A673 (cell line): ENCODE measurements around the gene SELENOF. TPM values are rescaled to one million over a fixed set of nuclear protein-coding genes. Genes with fewer than 3 reads are reported as not detected.

ENCODE experiments used
- BruUV-seq: library from RNA; stranded (reverse); fragments of 400-500 nt; replicated peaks from 2 replicates; lab custom pipeline; 2021; lab: Mats Ljungman, UMichigan
- CTCF ChIA-PET: fragments of 300-600 bp; sonication (Branson Sonifier 250); formaldehyde crosslinking; loops from one replicate; lab custom pipeline; 2022; ENCODE audit warnings: antibody characterized with exemption; lab: Charles Lee
- POLR2A ChIA-PET: fragments of 300-600 bp; sonication (Branson Sonifier 250); formaldehyde crosslinking; loops from one replicate; lab custom pipeline; 2022; ENCODE audit warnings: antibody characterized with exemption; ENCODE audit not compliant: low non-redundant PET; lab: Charles Lee
- DNase-seq: peaks from one replicate; pipeline ENCODE4 v3.0.0-alpha.2; 2015; ENCODE audit warnings: low spot score
- H3K27ac ChIP-seq: fragments of 200-600 bp; sonication (generic); 2 replicates; pipeline ENCODE4 v1.5.1; 2016; ENCODE audit warnings: mixed run types, low read depth, mild to moderate bottlenecking, mixed read lengths, antibody characterized with exemption, low read length; ENCODE audit not compliant: poor library complexity, severe bottlenecking
- H3K27me3 ChIP-seq: fragments of 200-600 bp; sonication (generic); replicated peaks from 2 replicates; pipeline ENCODE4 v1.6.1; 2017; ENCODE audit warnings: mixed run types, low read depth, mild to moderate bottlenecking, mixed read lengths, antibody characterized with exemption, low read length; ENCODE audit not compliant: insufficient read depth, poor library complexity
- H3K36me3 ChIP-seq: fragments of 200-600 bp; sonication (generic); 2 replicates; pipeline ENCODE4 v1.6.1; 2016; ENCODE audit warnings: mixed run types, mild to moderate bottlenecking, mixed read lengths, antibody characterized with exemption, low read length; ENCODE audit not compliant: insufficient read depth, poor library complexity, severe bottlenecking
- H3K4me1 ChIP-seq: fragments of 200-600 bp; sonication (generic); 2 replicates; pipeline ENCODE4 v1.6.1; 2017; ENCODE audit warnings: mixed run types, mild to moderate bottlenecking, mixed read lengths, antibody characterized with exemption, low read length; ENCODE audit not compliant: insufficient read depth, poor library complexity, severe bottlenecking
- H3K4me3 ChIP-seq: fragments of 200-600 bp; sonication (generic); 2 replicates; pipeline ENCODE4 v1.5.1; 2016; ENCODE audit warnings: low read depth, mixed run types, mild to moderate bottlenecking, mixed read lengths, low read length; ENCODE audit not compliant: poor library complexity, severe bottlenecking
- H3K9me3 ChIP-seq: fragments of 200-600 bp; sonication (generic); 2 replicates; pipeline ENCODE4 v1.6.1; 2016; ENCODE audit warnings: mixed run types, low read depth, mild to moderate bottlenecking, mixed read lengths, antibody characterized with exemption, low read length; ENCODE audit not compliant: poor library complexity, severe bottlenecking
- EZH2 ChIP-seq: fragments of 200-600 bp; sonication (generic); IDR thresholded peaks from 2 replicates; pipeline ENCODE4 v1.6.1; 2017; ENCODE audit warnings: borderline replicate concordance, low read depth, mild to moderate bottlenecking, mixed read lengths, antibody characterized with exemption, low read length; ENCODE audit not compliant: poor library complexity, severe bottlenecking
- intact Hi-C: fragments of 100-400 bp; cut with micrococcal nuclease; formaldehyde crosslinking; loops from one replicate; pipeline ENCODE4 v1.10.0; 2022; ENCODE audit not compliant: unreplicated experiment
- total RNA-seq: library from RNA; stranded (reverse); gene quantifications from 2 replicates; pipeline ENCODE4 v1.2.3, GENCODE V29; 2021
- TF ChIP-seq, protein P1 (sequence below): fragments of 300-800, 200-600 bp; sonication (generic); conservative IDR thresholded peaks from 2 replicates; pipeline ENCODE4 v1.5.1; 2017; ENCODE audit warnings: low read depth, mild to moderate bottlenecking, antibody characterized with exemption, low read length, moderate library complexity, mixed read lengths

SELENOF gene
- total RNA-seq, 1 experiment from 2014 or later, result 214 TPM

DNA sequence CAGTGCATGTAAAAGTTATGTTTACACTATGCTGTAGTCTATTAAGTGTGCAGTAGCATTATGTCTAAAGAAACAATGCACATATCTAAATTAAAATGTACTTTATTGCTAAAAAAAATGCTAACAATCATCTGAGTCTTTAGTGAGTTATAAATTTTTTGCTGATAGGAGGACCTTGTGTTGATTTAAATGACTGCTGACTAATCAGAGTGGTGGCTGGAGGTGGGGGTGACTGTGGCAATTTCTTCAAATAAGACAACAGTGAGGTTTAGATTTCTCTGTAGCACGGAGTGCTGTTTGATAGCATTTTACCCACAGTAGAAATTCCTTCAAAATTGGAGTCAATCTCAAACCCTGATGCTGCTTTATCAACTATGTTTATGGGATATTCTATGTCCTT lies 37.5 kb upstream of the SELENOF start:
- no TSS peak for BruUV-seq
- TF ChIP-seq, protein P1, sequence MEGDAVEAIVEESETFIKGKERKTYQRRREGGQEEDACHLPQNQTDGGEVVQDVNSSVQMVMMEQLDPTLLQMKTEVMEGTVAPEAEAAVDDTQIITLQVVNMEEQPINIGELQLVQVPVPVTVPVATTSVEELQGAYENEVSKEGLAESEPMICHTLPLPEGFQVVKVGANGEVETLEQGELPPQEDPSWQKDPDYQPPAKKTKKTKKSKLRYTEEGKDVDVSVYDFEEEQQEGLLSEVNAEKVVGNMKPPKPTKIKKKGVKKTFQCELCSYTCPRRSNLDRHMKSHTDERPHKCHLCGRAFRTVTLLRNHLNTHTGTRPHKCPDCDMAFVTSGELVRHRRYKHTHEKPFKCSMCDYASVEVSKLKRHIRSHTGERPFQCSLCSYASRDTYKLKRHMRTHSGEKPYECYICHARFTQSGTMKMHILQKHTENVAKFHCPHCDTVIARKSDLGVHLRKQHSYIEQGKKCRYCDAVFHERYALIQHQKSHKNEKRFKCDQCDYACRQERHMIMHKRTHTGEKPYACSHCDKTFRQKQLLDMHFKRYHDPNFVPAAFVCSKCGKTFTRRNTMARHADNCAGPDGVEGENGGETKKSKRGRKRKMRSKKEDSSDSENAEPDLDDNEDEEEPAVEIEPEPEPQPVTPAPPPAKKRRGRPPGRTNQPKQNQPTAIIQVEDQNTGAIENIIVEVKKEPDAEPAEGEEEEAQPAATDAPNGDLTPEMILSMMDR, result no peak
- TF ChIP-seq EZH2, result no peak
- ChIA-PET POLR2A (no interaction called here), CTCF (no interaction called here)
- Histone ChIP-seq H3K27ac (no peak overlapping the region), H3K36me3 (no peaks in the 10 kb centered on the region), H3K4me1 (peaks cover 3% of the 10 kb centered on the region), H3K4me3 (no peak overlapping the region), H3K9me3 (no peaks in the 10 kb centered on the region), H3K27me3 (no peaks in the 10 kb centered on the region)
- DNase-seq, result no peak
- intact Hi-C loops, result no loop called here

DNA sequence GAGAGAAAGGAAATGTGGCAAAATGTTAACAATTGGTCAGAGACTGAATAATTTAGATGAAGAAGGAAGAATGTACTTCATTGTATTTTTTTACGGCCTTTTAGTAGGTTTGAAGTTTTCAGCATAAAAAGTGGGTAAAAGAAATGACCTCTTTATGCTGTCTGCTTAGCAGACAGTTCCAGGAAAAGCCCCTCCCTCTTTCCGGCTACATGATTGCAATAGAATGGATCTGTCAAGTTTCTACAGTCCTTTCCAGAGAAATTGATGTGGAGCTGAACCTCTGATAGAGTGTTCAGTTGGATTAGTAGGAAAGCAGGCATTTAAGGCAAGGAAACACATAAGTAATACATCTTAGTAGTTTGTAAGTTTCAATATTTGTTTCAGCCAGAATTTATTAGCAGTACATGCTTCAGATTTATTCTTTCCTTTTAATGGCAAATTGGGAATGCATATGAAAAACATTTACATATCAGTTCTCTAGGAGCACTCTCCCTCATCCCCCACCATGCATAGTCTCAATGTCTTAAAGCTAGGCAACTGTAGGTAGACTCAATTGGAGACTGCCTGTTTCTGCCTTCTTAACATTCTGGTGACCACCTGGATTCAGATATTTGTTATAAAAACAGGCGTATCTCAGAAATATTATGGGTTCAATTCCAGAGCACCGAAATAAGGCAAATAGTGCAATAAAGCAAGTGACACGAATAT lies 36.9 kb upstream of the SELENOF start:
- no peak overlapping the region for H3K27ac ChIP-seq
- BruUV-seq, result no TSS peak
- ChIA-PET CTCF (no interaction called here), POLR2A (no interaction called here)
- no peaks in the 10 kb centered on the region for H3K27me3 ChIP-seq
- no peak overlapping the region for H3K4me3 ChIP-seq
- TF ChIP-seq, protein P1, result no peak
- TF ChIP-seq EZH2, result no peak
- intact Hi-C loops, result no loop called here
- no peak for DNase-seq
- H3K9me3 ChIP-seq, result no peaks in the 10 kb centered on the region
- no peaks in the 10 kb centered on the region for H3K36me3 ChIP-seq
- H3K4me1 ChIP-seq, result peaks cover 3% of the 10 kb centered on the region

DNA sequence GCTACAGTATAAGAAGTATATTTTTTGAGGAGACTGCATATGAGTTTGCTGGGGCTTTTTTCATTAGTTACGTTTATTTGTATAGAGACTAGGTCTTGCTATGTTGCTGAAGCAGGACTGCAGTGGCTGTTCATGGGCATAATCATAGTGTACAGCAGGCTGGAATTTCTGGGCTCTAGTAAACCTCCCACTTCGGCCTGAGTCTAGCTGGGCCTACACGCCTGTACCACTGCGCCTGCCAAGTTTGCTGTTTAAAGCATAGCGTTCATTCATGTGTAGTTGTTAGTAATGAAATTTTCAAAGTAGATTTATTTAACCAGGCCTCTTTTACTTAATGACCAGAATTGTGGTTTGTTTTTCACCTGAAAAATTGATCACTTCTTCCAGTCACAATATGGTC lies 34.3 kb upstream of the SELENOF start:
- CTCF ChIA-PET, result no interaction called here
- POLR2A ChIA-PET, result no interaction called here

More for the DNA sequence above, 34.3 kb upstream of the SELENOF start:
- Histone ChIP-seq H3K36me3 (no peaks in the 10 kb centered on the region), H3K4me3 (no peak overlapping the region), H3K27ac (no peak overlapping the region), H3K9me3 (no peaks in the 10 kb centered on the region), H3K27me3 (no peaks in the 10 kb centered on the region), H3K4me1 (peaks cover 3% of the 10 kb centered on the region)
- TF ChIP-seq EZH2, result no peak
- TF ChIP-seq, protein P1, result no peak
- intact Hi-C loops, result no loop called here
- BruUV-seq, result no TSS peak
- no peak for DNase-seq
